ES-I3 (cell line): ENCODE results near the gene RBM4.

Source experiments
- H3K36me3 ChIP-seq: 2 replicates; pipeline ENCODE4 v1.6.1; 2013; ENCODE audit warnings: mild to moderate bottlenecking, low read length, control low read depth, moderate library complexity; ENCODE audit not compliant: insufficient read depth
- H3K4me1 ChIP-seq: 2 replicates; pipeline ENCODE4 v1.6.1; 2013; ENCODE audit warnings: mild to moderate bottlenecking, control low read depth, low read length; ENCODE audit not compliant: insufficient read depth
- H3K9ac ChIP-seq: 2 replicates; pipeline ENCODE4 v1.6.1; 2013; ENCODE audit warnings: low read depth, mild to moderate bottlenecking, low read length, moderate library complexity
- H3K9me3 ChIP-seq: 2 replicates; pipeline ENCODE4 v1.6.1; 2013; ENCODE audit warnings: mild to moderate bottlenecking, low read length, moderate library complexity; ENCODE audit not compliant: control insufficient read depth, insufficient read depth

The RBM4 gene

DNA sequence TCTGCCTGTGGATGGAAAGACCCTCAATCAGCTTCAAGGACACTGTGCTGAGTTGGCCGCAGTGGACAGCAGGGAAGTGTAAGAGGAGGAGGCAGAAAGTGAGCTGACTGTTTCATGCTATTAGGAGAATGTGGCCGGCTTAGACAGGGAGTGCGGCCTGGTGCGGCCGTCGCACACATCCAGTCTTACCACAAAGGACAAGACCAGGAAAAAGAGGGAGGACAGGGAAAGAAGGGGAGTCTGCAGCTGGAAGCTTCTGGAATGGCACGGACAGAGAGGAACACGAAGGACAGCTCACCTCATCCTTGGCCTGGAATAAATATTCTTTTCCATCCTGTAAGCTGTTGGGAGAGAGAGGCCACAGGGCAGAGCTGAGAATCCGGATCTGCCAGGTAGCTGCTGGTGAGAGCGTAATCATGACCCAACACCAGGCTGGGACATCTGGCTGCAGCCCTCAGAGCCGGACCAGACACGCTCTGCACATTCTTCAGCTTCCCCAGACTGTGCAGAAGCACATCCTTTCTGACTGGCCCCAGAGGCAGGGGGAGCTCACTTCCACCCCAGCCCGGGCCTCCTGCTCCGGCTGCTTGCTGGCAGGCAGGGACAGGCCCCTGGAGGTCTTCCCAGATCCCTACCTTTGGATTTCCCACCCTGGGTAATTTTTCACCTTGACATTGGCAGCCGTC is 47.7 kb downstream of the RBM4 start:
- no peaks in the 10 kb centered on the region for H3K9me3 ChIP-seq
- H3K4me1 ChIP-seq, result no peaks in the 10 kb centered on the region; the same call in 1 of the 2 replicates
- no peaks in the 10 kb centered on the region for H3K36me3 ChIP-seq
- no peak overlapping the region for H3K9ac ChIP-seq

DNA sequence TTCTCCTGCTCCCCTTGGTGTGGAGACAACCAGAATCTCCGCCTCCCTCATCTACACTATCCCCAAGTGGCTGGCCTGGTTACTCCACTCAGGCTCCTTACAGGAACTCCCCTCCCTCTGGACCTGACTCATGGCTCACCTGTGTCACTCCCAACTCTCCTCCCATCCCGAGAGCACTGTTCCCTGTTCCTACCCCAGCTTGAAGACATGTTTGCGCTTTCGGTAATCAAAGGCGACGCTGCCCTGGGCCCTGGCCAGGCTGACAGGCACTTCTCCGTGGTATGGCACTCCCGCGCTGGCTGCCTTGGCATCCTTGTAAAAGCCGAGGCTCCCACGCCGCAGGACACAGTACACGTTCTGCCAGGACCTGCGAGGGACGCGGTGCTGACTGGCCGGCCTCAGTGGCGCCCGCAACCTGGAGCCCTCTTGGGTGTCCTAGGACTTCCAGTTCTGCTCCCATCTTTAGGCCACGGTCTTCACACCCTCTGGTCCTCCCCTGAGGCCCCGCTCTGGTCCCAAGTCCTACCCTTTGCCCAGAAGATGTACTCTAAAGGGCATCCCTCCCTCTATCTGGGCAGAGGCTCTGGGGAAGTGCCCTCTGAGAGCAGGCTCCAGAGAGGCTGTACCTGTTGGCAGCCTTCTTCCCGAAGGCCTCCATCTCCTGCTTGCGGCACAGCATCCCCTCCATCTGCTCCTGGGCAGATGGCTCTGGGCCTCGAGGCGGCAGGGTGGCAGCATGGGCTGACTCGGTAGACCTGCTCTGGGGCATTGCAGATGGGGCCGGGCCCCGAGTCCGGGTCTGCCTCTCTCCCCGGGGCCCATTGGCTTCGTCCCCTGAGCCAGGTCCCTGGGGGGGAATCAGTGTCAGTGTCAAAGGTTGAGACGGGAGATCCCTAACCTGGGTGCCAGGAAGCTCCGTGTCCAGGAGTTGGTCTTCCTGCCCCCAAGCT is 48.6 kb downstream of the RBM4 start:
- Histone ChIP-seq H3K36me3 (no peaks in the 10 kb centered on the region; the same call in 1 of the 2 replicates), H3K9ac (no peak overlapping the region), H3K9me3 (no peaks in the 10 kb centered on the region), H3K4me1 (no peaks in the 10 kb centered on the region; the same call in 1 of the 2 replicates)

DNA sequence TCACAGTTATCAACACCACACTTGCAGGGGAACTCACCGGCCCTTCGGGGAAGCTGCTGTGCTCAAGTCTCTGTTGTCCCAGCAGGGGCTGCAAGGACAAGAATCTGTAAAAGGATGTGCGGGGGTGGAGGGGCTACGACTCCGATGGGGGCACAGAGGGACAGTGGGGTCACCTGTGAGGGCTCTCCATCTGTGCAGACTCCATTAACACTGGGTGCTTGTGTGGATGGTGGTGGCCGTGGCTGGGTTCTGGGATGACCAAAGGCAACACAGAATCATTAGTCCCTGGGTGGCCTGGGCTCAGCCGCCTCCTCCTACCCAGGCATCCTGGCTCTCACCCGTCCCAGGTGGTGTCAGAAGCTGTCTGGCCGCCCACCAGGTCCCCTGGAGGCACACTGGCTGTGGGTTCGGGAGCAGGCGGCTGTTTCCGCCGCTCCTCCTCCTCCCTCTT is 49.4 kb downstream of the RBM4 start:
- Histone ChIP-seq H3K9me3 (no peaks in the 10 kb centered on the region), H3K36me3 (no peaks in the 10 kb centered on the region; the same call in 1 of the 2 replicates), H3K4me1 (no peaks in the 10 kb centered on the region; the same call in 1 of the 2 replicates), H3K9ac (no peak overlapping the region)

DNA sequence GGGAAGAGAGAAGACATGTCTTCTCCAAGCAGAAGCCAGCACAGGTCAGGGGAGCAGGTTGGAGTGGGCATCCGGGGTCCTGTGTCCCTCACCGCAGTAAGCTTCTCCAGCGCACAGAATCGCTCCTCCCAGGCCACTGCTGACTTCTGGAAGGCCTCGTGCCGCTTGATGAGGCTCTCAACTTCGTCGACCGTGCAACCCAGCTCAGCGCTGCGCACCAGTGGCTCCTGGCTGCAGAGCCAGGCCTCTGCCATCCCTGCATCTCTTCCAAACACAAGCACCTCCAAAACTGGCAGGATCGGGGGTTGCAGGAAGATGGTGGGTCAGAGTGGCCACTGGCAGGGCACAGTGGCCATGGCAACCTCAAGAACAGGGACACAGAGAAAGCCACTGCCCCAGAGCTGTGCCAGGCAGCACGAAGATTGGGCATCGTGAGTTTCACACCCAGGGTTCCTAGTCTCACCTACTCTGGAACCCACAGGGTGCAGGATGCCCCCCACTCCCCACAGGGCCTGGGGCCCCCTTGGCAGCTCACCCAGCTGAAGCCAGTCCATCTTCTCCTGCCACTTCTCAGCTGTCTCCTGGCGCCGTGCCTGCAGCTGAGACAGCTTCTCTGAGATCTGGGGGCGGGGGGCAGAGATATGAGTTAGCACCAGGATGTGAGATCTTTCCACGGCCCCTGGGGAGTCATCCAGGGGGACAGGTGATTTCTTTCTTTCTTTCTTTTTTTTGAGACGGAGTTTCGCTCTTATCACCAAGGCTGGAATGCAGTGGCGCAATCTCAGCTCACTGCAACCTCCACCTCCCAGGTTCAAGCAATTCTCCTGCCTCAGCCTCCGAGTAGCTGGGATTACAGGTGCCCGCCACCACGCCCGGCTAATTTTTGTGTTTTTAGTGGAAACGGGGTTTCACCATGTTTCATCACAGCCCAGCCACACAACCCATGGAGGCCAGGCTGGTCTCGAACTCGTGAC is 50.3 kb downstream of the RBM4 start:
- H3K4me1 ChIP-seq, result no peaks in the 10 kb centered on the region; the same call in 1 of the 2 replicates
- no peaks in the 10 kb centered on the region; the same call in 1 of the 2 replicates for H3K36me3 ChIP-seq
- no peak overlapping the region for H3K9ac ChIP-seq
- H3K9me3 ChIP-seq, result no peaks in the 10 kb centered on the region

DNA sequence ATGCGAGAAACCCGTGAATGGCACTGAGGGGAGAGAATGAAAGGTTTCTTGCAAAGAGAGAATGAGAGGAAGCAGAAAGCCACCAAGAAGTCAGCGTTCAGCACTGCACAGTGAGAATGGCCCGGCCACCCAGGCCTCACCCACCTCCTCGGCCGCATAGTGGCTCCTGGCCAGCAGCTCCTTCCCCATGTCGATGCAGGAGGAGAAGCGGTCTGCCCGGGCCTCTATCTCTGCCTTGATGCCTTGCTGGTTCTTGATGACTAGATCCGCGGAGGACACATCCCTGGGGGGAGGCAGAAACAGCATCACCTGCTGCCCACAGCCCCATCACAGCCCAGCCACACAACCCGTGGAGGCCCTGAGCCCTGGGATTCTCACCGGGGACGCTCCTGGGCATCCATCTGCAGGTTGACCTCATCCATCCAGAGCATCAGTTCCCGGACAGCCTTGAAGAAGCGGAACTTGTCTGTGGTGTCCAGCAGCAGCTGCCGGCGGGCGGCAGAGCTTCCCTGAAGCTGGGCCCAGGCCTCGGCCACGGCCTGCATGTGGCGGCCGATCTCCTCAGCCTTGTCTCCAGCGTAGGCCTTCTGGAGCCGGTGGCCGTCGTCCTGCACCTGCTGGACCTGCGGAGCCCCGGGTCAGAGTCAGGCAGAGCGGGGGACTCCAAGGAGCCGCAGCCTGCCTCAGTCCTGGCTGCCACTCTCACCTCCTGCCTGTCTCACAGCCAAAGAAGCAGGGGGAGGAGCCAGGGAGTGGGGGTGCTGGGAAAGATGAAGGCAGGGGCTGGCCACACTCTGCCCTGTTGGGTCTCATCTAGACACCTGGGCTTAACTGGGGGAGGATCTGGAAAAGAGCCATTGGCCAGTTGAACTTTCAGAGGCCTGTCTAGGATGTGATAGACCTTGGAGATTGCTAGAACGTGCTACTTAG is 51.4 kb downstream of the RBM4 start:
- no peak overlapping the region for H3K9ac ChIP-seq
- H3K4me1 ChIP-seq, result no peaks in the 10 kb centered on the region; the same call in 1 of the 2 replicates
- no peaks in the 10 kb centered on the region for H3K9me3 ChIP-seq
- no peaks in the 10 kb centered on the region; the same call in 1 of the 2 replicates for H3K36me3 ChIP-seq

DNA sequence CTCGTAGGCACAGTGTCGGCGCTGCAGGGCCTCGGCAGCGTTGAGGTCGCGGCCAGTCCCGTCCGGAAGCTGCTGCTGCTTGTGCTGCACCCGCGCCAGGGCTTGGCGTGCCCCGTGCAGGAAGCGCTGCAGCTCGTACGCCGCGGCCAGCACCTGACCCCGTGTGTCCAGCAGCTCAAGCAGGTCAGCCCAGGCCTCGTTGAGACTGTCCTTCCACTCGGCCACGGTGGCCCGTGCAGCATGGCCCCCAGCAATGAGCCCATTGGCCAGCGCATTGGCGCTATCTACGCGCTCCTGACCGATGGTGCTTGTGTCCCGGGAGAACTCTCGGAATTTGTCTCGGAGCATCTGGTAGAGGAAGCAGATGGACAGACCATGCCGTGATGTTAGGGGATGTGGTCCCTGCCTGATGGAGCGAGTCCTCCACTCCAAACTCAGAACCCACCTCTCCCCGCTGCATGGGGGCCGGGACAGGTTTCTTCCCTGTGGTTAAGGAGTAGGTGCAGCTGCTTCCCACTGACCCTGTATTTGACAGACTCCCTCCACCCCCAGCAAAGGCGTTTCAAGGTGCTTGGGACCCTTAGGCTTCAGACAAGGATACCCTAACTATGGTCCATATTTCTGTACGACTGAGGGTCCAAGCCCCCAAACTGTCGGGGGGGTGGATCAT is 52.9 kb downstream of the RBM4 start:
- H3K4me1 ChIP-seq, result no peaks in the 10 kb centered on the region
- no peaks in the 10 kb centered on the region; the same call in 1 of the 2 replicates for H3K36me3 ChIP-seq
- no peak overlapping the region for H3K9ac ChIP-seq
- H3K9me3 ChIP-seq, result no peaks in the 10 kb centered on the region

DNA sequence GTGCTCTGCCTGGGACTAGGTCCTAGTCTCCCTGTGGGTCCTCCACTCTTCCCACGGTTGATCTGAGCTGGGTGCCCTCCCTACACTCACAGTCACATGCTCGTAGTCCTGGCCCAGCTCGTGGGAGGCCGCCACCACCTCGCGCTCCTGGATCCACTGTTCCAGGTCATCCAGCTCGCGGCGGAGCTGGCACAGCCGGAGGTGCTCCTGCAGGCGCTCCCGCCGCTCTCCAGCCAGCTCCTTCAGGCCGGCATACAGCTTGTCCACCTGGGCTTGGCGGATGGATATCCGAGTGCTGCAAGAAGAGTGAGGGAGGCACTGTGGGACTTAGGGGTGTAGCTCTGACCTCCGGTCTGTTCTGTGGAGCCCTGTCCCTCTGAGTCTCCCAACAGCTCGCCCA is 53.9 kb downstream of the RBM4 start:
- H3K9me3 ChIP-seq, result no peaks in the 10 kb centered on the region
- no peak overlapping the region for H3K9ac ChIP-seq
- no peaks in the 10 kb centered on the region; the same call in 1 of the 2 replicates for H3K36me3 ChIP-seq
- H3K4me1 ChIP-seq, result no peaks in the 10 kb centered on the region

DNA sequence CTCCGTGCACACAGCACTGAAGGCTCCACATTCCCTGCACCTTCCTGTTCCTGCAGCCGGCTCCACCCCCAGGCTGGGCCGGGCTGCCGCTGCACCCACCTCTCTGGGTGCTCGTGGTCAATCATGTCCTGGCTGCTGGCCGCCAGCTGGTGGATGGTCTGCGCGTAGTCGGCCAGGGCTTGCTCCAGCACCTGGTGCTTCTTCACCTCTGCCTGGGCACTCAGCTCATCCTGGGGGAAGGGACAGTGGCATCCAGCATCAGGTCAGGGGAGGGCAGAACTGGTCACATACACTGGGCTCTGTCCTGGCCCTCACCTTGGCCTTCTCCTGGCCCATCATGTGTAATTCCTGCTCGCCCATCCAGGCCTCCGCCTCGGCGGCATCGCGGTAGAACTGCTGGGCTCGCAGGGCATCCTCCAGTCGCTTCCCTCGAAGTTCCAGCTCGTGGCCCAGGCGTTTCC is 54.4 kb downstream of the RBM4 start:
- H3K36me3 ChIP-seq, result no peaks in the 10 kb centered on the region; the same call in 1 of the 2 replicates
- H3K9me3 ChIP-seq, result no peaks in the 10 kb centered on the region
- no peaks in the 10 kb centered on the region for H3K4me1 ChIP-seq
- no peak overlapping the region for H3K9ac ChIP-seq

DNA sequence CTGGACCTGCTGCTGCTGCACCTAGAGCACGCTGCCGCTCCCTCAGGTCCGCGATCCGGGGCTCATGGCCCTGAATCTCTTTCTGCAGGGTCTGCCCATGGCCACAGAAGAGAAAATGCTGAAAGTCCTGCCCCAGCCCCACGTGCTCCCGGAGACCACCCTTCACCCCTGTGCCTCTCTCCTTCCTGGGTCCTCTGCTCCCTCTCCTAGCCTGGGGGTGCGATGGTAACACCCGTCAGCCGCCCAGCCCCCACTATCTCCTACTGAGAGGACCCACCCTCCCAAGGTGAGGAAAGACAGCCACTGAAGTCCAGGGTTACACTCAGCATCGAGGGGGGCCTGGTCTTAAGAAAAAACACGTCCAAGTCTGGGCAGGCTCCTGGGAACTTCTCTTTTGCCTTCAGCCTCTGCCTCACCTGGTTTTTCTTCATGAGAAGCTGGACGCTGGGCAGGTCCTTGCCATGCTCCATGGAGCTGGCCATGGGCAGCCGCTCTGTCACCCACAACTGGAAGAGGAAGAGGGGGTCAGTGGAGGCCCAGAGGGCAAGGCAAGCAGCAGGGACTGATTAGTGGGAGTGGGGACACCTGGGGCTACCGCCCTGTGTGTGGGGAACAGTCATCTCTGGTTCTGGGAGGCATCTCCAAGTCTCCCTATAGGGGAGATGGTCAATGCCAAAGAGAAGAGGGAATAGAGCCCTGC is 55.0 kb downstream of the RBM4 start:
- Histone ChIP-seq H3K36me3 (no peaks in the 10 kb centered on the region; the same call in 1 of the 2 replicates), H3K9me3 (no peaks in the 10 kb centered on the region), H3K4me1 (no peaks in the 10 kb centered on the region), H3K9ac (no peak overlapping the region)

DNA sequence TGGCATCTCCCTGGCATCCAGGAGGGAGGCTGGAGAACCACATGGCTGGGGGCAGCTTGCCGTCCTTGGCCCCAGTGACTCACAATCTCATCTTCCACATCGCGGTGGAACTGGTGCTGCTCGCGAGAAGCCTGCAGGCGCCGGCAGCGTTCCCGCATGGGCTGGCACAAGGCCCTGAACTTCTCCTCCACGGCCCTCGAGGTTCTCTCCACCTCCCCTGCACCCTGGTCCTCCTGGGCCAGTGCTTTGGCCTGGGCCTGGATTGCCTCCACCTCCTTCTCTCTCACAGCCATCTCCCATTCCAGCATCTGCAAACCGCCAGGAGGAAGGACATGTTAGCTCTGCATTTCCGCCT is 55.5 kb downstream of the RBM4 start:
- no peak overlapping the region for H3K9ac ChIP-seq
- H3K9me3 ChIP-seq, result no peaks in the 10 kb centered on the region
- H3K36me3 ChIP-seq, result peaks cover 3% of the 10 kb centered on the region
- H3K4me1 ChIP-seq, result no peaks in the 10 kb centered on the region

DNA sequence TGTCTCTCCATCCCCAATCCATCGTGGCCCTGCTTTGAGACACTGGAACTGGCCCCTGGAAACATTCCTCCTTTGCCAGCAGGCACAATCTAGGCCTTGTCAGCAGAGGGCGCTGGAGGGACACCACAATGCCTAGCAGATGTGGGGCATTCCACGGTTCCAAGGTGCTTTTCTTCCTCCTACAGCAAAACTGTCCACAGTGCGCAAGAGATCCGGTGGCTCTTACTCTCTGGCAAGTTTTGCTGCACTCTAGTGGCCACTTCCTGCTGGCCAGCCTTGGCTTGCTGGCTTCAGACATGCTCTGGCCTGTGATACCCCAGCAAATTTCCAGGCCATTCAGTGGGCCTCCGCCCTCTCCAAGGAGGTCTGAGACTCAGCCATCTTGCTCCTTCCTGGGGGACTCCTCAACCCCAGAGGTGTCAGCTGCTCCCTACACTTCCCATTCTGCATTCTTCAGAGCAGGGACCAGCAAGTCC is 56.3 kb downstream of the RBM4 start:
- Histone ChIP-seq H3K4me1 (no peaks in the 10 kb centered on the region), H3K9me3 (no peaks in the 10 kb centered on the region), H3K9ac (no peak overlapping the region), H3K36me3 (peaks cover 9% of the 10 kb centered on the region)
